HL-60 (cell line): Measurements from ENCODE around the gene CASS4.

Experiments used
- DNase-seq, 2 experiments: peaks; one replicate each; pipeline ENCODE4 v3.0.0-alpha.2; 2010 to 2020; ENCODE audit warnings: low read depth in 1 of 2, low spot score in 1 of 2
- H3K27ac ChIP-seq: fragments of 250-450 bp; sonication (Bioruptor Pico); replicated peaks from 2 replicates; pipeline ENCODE4 v1.5.1; 2020; ENCODE audit warnings: mild to moderate bottlenecking, moderate library complexity
- H3K27me3 ChIP-seq: fragments of 250-450 bp; sonication (Bioruptor Pico); 2 replicates; pipeline ENCODE4 v1.5.1; 2021; ENCODE audit warnings: mild to moderate bottlenecking, moderate library complexity; ENCODE audit not compliant: insufficient read depth, poor library complexity, severe bottlenecking
- H3K4me3 ChIP-seq: replicated peaks from 2 replicates; pipeline ENCODE4 v1.5.1; 2011; ENCODE audit warnings: mild to moderate bottlenecking, control low read depth, low read length; ENCODE audit not compliant: insufficient read depth
- GABPA ChIP-seq: IDR thresholded peaks from 2 replicates; pipeline ENCODE4 v1.6.1; 2012; ENCODE audit warnings: low read depth
- POLR2AphosphoS5 ChIP-seq: IDR thresholded peaks from 2 replicates; pipeline ENCODE4 v1.6.1; 2012; ENCODE audit warnings: low read depth
- SPI1 ChIP-seq: IDR thresholded peaks from 2 replicates; pipeline ENCODE4 v1.6.1; 2012; ENCODE audit warnings: low read depth, mild to moderate bottlenecking, borderline replicate concordance
- TF ChIP-seq, protein P1 (sequence below): IDR thresholded peaks from 2 replicates; pipeline ENCODE4 v1.6.1; 2012; ENCODE audit warnings: low read depth; ENCODE audit not compliant: insufficient replicate concordance
- TF ChIP-seq, protein P2 (sequence below): IDR thresholded peaks from one replicate; pipeline ENCODE4 v1.5.1; 2011; ENCODE audit warnings: low read length, control low read depth, inconsistent platforms; ENCODE audit not compliant: insufficient read depth

Gene CASS4

DNA sequence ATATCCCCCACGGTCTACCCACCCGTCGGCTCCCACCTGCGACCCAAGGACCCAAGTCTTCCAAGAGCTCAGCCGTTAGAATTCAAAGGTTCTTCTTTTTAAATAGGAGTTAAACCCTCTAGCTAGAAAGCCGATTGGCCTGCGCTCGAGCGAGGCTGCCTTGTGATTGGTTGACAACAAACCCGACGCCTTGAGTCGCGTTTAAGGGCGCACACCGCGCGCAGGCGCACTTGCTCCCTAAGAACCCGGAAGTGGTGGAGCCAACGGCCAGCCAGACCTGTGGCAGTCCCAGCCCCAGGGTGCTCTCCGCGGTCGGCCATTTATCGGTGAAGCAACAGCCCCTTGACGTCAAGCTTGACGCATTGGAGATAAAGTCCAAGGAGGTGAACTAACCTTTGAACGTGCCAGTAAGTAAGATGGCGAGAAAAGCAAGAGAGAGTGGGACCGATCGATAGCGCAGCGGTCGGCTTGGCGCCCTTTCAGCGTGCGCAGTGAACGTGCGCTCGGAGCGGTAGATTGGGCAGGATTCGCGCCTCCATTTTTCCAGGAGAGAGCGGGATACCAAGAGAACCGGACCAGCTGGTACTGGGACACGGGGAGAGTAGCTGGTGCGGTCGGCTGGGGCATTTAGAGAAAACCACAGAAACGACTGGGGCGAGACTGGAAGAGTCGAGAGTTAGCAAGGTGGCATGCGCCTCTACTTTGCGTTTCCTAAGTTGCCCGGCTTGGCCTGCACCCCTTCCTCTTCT, 19.8 kb upstream of the CASS4 start, which contains the start of the genes AURKA and CSTF1:
Gene AURKA (minus strand): TSS at position 84 of the 749 bp plus-strand sequence. CDS start 4,018 bp downstream, outside the sequence.
Gene CSTF1 (plus strand): TSS at position 514 of the 749 bp plus-strand sequence. CDS start 2,908 bp downstream, outside the sequence.
- Histone ChIP-seq H3K4me3 (peak within 1 kb of the TSS; percentile 90), H3K27me3 (no peaks in the 10 kb centered on the region), H3K27ac (peak within 1 kb of the TSS; percentile 93)
- TF ChIP-seq, protein P1, sequence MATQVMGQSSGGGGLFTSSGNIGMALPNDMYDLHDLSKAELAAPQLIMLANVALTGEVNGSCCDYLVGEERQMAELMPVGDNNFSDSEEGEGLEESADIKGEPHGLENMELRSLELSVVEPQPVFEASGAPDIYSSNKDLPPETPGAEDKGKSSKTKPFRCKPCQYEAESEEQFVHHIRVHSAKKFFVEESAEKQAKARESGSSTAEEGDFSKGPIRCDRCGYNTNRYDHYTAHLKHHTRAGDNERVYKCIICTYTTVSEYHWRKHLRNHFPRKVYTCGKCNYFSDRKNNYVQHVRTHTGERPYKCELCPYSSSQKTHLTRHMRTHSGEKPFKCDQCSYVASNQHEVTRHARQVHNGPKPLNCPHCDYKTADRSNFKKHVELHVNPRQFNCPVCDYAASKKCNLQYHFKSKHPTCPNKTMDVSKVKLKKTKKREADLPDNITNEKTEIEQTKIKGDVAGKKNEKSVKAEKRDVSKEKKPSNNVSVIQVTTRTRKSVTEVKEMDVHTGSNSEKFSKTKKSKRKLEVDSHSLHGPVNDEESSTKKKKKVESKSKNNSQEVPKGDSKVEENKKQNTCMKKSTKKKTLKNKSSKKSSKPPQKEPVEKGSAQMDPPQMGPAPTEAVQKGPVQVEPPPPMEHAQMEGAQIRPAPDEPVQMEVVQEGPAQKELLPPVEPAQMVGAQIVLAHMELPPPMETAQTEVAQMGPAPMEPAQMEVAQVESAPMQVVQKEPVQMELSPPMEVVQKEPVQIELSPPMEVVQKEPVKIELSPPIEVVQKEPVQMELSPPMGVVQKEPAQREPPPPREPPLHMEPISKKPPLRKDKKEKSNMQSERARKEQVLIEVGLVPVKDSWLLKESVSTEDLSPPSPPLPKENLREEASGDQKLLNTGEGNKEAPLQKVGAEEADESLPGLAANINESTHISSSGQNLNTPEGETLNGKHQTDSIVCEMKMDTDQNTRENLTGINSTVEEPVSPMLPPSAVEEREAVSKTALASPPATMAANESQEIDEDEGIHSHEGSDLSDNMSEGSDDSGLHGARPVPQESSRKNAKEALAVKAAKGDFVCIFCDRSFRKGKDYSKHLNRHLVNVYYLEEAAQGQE, result peak; percentile 47
- peak; percentile 83 for TF ChIP-seq POLR2AphosphoS5
- TF ChIP-seq GABPA, result no peak; the same call in 1 of the 2 replicates
- peak; percentile 11; the same call in 1 of the 2 replicates for TF ChIP-seq SPI1
- TF ChIP-seq, protein P2, sequence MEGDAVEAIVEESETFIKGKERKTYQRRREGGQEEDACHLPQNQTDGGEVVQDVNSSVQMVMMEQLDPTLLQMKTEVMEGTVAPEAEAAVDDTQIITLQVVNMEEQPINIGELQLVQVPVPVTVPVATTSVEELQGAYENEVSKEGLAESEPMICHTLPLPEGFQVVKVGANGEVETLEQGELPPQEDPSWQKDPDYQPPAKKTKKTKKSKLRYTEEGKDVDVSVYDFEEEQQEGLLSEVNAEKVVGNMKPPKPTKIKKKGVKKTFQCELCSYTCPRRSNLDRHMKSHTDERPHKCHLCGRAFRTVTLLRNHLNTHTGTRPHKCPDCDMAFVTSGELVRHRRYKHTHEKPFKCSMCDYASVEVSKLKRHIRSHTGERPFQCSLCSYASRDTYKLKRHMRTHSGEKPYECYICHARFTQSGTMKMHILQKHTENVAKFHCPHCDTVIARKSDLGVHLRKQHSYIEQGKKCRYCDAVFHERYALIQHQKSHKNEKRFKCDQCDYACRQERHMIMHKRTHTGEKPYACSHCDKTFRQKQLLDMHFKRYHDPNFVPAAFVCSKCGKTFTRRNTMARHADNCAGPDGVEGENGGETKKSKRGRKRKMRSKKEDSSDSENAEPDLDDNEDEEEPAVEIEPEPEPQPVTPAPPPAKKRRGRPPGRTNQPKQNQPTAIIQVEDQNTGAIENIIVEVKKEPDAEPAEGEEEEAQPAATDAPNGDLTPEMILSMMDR, result no peak
- DNase-seq, result peak; percentile 99 to 100

DNA sequence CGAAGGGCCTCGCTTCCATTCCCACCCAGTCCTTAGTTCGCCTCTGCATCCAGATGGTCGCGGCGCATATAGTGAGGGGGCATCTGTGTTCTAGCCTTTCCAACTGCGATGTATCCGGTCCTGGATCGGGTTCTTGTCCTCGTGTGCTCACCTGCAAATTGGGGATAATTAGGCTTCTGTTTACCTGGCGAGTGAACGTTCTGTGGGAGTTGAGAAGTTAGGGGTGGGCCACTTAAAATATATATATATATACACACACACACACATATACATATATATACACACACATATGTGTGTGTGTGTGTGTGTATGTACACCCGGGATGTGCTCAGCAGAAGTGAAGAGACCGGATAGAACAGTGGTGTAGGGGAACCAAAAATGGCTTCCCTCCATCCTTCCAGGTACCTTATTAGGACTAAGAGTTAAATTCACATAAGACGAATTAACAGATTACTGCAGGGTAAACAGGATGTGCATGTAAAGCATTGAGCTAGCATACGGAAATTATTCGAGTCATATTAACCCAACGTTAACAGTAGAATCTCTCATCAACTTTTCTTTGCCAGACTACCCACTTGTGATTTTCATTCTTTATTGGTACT, 19.1 kb upstream of the CASS4 start:
- TF ChIP-seq GABPA, result peak; percentile 56; the same call in 1 of the 2 replicates
- TF ChIP-seq, protein P2, result no peak
- peak overlapping the region; percentile 93 for H3K27ac ChIP-seq
- H3K4me3 ChIP-seq, result peak overlapping the region; percentile 90
- H3K27me3 ChIP-seq, result no peaks in the 10 kb centered on the region
- no peak for DNase-seq

DNA sequence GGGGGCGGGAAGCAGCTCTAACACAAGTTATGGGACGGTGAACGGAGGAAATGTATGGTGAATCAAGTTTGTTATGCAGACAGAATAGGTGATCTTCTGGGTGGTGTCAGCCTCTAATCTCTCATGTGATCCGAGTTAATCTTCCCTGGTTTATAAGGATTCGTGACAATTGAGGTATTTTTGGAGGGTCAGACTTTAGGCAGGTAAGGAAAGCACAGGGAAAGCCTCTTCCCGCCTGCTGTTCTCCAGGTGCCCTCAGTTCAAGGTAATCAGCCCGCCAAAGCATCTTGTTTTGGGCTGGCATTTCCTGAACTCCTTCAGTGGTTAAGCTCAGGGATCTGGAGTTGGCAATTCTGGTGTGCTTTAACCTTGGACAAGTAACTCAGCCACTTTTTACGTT, 18.4 kb upstream of the CASS4 start:
- Histone ChIP-seq H3K4me3 (peak overlapping the region; percentile 90), H3K27ac (peak overlapping the region; percentile 93), H3K27me3 (no peaks in the 10 kb centered on the region)
- TF ChIP-seq, protein P1, result no peak
- TF ChIP-seq GABPA (no peak), POLR2AphosphoS5 (no peak), SPI1 (no peak)
- TF ChIP-seq, protein P2, result no peak
- DNase-seq, result no peak
